Keratinocyte (primary cell): ENCODE data around the gene NFE2L3. TPM values are rescaled to one million over a fixed set of nuclear protein-coding genes. Genes with fewer than 3 reads are reported as not detected.
"Not testable (repeated sequence)": the region's sequence is repeated elsewhere in the genome, so short reads cannot be mapped to it uniquely, and the experiment has no call there.

Experiments used
- DNase-seq: peaks from one replicate; pipeline ENCODE4 v3.0.0-alpha.2; 2011; ENCODE audit warnings: low read depth, missing footprints, low spot score
- FAIRE-seq: peaks from 2 replicates; lab custom pipeline; 2011; peaks lifted over from hg19 to GRCh38; lab: Jason Lieb, UNC
- H2AFZ ChIP-seq: 2 replicates; pipeline ENCODE4 v1.6.0; 2012; ENCODE audit warnings: low read length, control low read depth, inconsistent platforms; ENCODE audit not compliant: control insufficient read depth
- H3K27ac ChIP-seq: 2 replicates; pipeline ENCODE4 v1.5.1; 2011; ENCODE audit warnings: low read length; ENCODE audit not compliant: control insufficient read depth, insufficient read depth
- H3K27me3 ChIP-seq: 3 replicates; pipeline ENCODE4 v1.6.0; 2011; ENCODE audit warnings: low read length; ENCODE audit not compliant: control insufficient read depth, insufficient read depth; ENCODE audit errors: extremely low read depth
- H3K36me3 ChIP-seq, 2 experiments: 2 replicates in 1 of 2; 3 replicates in 1 of 2; pipeline ENCODE4 v1.5.1; 2011; ENCODE audit warnings: low read length in 2 of 2, mild to moderate bottlenecking in 1 of 2; ENCODE audit not compliant: control insufficient read depth in 2 of 2, insufficient read depth in 2 of 2; ENCODE audit errors: extremely low read depth in 1 of 2
- H3K4me1 ChIP-seq: 3 replicates; pipeline ENCODE4 v1.5.1; 2011; ENCODE audit warnings: low read length; ENCODE audit not compliant: control insufficient read depth, insufficient read depth; ENCODE audit errors: extremely low read depth
- H3K4me2 ChIP-seq: 3 replicates; pipeline ENCODE4 v1.6.0; 2011; ENCODE audit warnings: low read depth, low read length; ENCODE audit not compliant: control insufficient read depth, insufficient read depth; ENCODE audit errors: extremely low read depth
- H3K4me3 ChIP-seq, 3 experiments: fragments of 200-600 bp in 1 of 3; sonication (generic) in 1 of 3; 2 replicates in 2 of 3; 3 replicates in 1 of 3; pipeline ENCODE4 v1.5.1; 2011 to 2016; ENCODE audit warnings: low read length in 3 of 3, mild to moderate bottlenecking in 3 of 3, control low read depth in 2 of 3, inconsistent platforms in 1 of 3, low read depth in 1 of 3, mixed read lengths in 1 of 3, mixed run types in 1 of 3, moderate library complexity in 1 of 3; ENCODE audit not compliant: control insufficient read depth in 2 of 3, insufficient read depth in 2 of 3; ENCODE audit errors: extremely low read depth in 1 of 3
- H3K79me2 ChIP-seq: 2 replicates; pipeline ENCODE4 v1.6.0; 2012; ENCODE audit warnings: low read length; ENCODE audit not compliant: control insufficient read depth, insufficient read depth
- H3K9ac ChIP-seq: 3 replicates; pipeline ENCODE4 v1.6.0; 2011; ENCODE audit warnings: low read length; ENCODE audit not compliant: control insufficient read depth, insufficient read depth; ENCODE audit errors: extremely low read depth
- H3K9me1 ChIP-seq: 3 replicates; pipeline ENCODE4 v1.6.0; 2011; ENCODE audit warnings: low read length; ENCODE audit not compliant: control insufficient read depth, insufficient read depth; ENCODE audit errors: extremely low read depth
- H3K9me3 ChIP-seq: 2 replicates; pipeline ENCODE4 v1.5.1; 2012; ENCODE audit warnings: low read depth, low read length; ENCODE audit not compliant: control insufficient read depth
- H4K20me1 ChIP-seq: 3 replicates; pipeline ENCODE4 v1.6.0; 2011; ENCODE audit warnings: low read length; ENCODE audit not compliant: control insufficient read depth, insufficient read depth; ENCODE audit errors: extremely low read depth
- EZH2 ChIP-seq: IDR thresholded peaks from one replicate; pipeline ENCODE4 v1.6.1; 2012; ENCODE audit warnings: inconsistent platforms, mild to moderate bottlenecking, low read length, moderate library complexity
- dilution Hi-C: fragments of 300-500 bp; cut with MboI; formaldehyde crosslinking; loops from one replicate; pipeline ENCODE4 v1.7.0; 2020; ENCODE audit warnings: low sequenced_read_pairs; ENCODE audit not compliant: extremely low pct_ligation_motif_present
- polyA plus RNA-seq, 5 experiments: library from polyadenylated mRNA; depleted of rRNA in 3 of 5; stranded (reverse) in 3 of 5; stranded (forward) in 1 of 5; unstranded in 1 of 5; fragments of >200 nt; gene quantifications; 1 replicate in 1 of 5; 2 replicates in 3 of 5; 3 replicates in 1 of 5; pipeline versions ENCODE4 v1.2.1 to v1.2.3, GENCODE V29; 2011 to 2012; ENCODE audit warnings: missing spikeins in 2 of 5, low read depth in 1 of 5, low replicate concordance in 1 of 5
- TF ChIP-seq, protein P1 (sequence below), 3 experiments: IDR thresholded peaks in 1 of 3; conservative IDR thresholded peaks in 1 of 3; optimal IDR thresholded peaks in 1 of 3; 2 replicates in 2 of 3; 3 replicates in 1 of 3; pipeline versions ENCODE3 to v1.5.1; 2011; ENCODE audit warnings: low read length in 3 of 3, mild to moderate bottlenecking in 3 of 3, moderate library complexity in 2 of 3, control low read depth in 1 of 3, inconsistent platforms in 1 of 3; ENCODE audit not compliant: insufficient read depth in 2 of 3; ENCODE audit errors: extremely low read depth in 1 of 3

NFE2L3 gene
- polyA plus RNA-seq, 1 donor (not counting 4 experiments of a cell fraction or from before 2014, with no cell fraction given) = 17.8 TPM

DNA sequence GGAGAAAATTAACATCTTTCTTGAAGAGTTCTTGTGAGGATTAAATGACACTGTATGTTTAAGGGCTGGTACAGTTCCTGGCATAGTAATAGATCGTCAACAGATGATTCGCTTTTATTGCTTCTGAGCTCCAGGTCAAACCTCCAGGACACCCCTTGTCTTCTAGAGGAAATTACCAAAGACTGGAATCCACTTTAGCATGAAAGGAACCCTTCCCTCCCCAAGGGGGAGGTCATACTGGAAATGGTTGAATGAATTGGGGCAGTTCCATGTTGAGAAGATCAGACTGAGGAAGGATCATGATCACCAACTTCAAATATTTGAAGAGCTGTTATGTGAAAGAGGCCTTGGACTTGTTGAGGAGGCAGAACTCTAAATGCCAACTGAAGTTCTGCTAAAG, 8.9 kb downstream of the NFE2L3 start:
- Histone ChIP-seq H3K79me2 (peaks cover 22% of the 10 kb centered on the region), H3K4me2 (no peak overlapping the region), H3K9me1 (no peaks in the 10 kb centered on the region), H3K9ac (no peak overlapping the region), H2AFZ (no peak overlapping the region), H3K36me3 (no peaks in the 10 kb centered on the region), H3K4me1 (peaks cover 19% of the 10 kb centered on the region), H3K27me3 (no peaks in the 10 kb centered on the region), H4K20me1 (no peaks in the 10 kb centered on the region), H3K4me3 (no peak overlapping the region), H3K9me3 (no peaks in the 10 kb centered on the region), H3K27ac (no peak overlapping the region)
- no peak for DNase-seq
- TF ChIP-seq EZH2 = no peak
- TF ChIP-seq, protein P1, sequence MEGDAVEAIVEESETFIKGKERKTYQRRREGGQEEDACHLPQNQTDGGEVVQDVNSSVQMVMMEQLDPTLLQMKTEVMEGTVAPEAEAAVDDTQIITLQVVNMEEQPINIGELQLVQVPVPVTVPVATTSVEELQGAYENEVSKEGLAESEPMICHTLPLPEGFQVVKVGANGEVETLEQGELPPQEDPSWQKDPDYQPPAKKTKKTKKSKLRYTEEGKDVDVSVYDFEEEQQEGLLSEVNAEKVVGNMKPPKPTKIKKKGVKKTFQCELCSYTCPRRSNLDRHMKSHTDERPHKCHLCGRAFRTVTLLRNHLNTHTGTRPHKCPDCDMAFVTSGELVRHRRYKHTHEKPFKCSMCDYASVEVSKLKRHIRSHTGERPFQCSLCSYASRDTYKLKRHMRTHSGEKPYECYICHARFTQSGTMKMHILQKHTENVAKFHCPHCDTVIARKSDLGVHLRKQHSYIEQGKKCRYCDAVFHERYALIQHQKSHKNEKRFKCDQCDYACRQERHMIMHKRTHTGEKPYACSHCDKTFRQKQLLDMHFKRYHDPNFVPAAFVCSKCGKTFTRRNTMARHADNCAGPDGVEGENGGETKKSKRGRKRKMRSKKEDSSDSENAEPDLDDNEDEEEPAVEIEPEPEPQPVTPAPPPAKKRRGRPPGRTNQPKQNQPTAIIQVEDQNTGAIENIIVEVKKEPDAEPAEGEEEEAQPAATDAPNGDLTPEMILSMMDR (optimal IDR thresholded peaks at IDR 0.05 in 1 of 3, IDR thresholded peaks at IDR 0.05 in 1 of 3, conservative IDR thresholded peaks at IDR 0.05 in 1 of 3; ENCODE audit: extremely low read depth in 1 of 3, insufficient read depth in 2 of 3, low read length in 3 of 3) = no peak
- FAIRE-seq = no peak
- dilution Hi-C loops = no loop called here

DNA sequence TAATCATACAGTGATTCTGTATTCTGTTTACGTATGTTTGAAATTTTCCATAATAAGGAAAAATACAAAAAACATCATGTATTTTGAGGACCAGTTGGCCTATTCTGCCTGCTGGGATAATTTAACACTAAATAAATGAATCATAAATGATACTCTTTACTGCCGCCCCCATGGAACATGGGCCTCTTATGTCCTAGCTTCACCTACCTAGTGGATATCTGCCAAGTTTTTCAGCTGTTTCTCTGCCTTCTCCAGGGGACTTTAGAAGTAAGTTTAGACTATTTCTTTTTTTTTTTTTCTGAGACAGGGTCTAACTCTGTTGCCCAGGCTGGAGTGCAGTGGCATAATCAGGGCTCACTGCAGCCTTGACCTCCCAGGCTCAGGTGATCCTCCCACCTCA, 10.4 kb downstream of the NFE2L3 start:
- peaks cover 6% of the 10 kb centered on the region for H3K4me1 ChIP-seq
- TF ChIP-seq, protein P1 (optimal IDR thresholded peaks at IDR 0.05 in 1 of 3, IDR thresholded peaks at IDR 0.05 in 1 of 3, conservative IDR thresholded peaks at IDR 0.05 in 1 of 3; ENCODE audit: extremely low read depth in 1 of 3, insufficient read depth in 2 of 3, low read length in 3 of 3) = no peak
- TF ChIP-seq EZH2 = no peak
- H2AFZ ChIP-seq = no peak overlapping the region
- no peaks in the 10 kb centered on the region for H3K27me3 ChIP-seq
- FAIRE-seq = no peak
- no peaks in the 10 kb centered on the region for H3K9me3 ChIP-seq
- no peak overlapping the region for H3K4me3 ChIP-seq
- H4K20me1 ChIP-seq = no peaks in the 10 kb centered on the region
- dilution Hi-C loops = no loop called here
- H3K36me3 ChIP-seq = no peaks in the 10 kb centered on the region
- no peak overlapping the region for H3K27ac ChIP-seq
- H3K4me2 ChIP-seq = no peak overlapping the region
- H3K9ac ChIP-seq = no peak overlapping the region
- H3K79me2 ChIP-seq = peaks cover 24% of the 10 kb centered on the region
- H3K9me1 ChIP-seq = no peaks in the 10 kb centered on the region
- no peak for DNase-seq

DNA sequence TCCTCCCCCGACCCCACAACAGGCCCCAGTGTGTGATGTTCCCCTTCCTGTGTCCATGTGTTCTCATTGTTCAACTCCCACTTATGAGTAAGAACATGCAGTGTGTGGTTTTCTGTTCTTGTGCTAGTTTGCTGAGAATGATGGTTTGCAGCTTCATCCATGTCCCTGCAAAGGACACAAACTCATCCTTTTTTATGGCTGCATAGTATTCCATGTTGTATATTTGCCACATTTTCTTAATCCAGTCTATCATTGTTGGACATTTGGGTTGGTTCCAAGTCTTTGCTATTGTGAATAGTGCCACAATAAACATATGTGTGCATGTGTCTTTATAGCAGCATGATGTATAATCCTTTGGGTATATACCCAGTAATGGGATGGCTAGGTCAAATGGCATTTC, 11.8 kb downstream of the NFE2L3 start:
- H3K4me3 ChIP-seq, H3K36me3 ChIP-seq, dilution Hi-C loops, H4K20me1 ChIP-seq, H3K27ac ChIP-seq, FAIRE-seq, H2AFZ ChIP-seq, H3K4me1 ChIP-seq, H3K4me2 ChIP-seq, H3K9ac ChIP-seq, H3K9me3 ChIP-seq, H3K9me1 ChIP-seq, H3K27me3 ChIP-seq, DNase-seq: not testable (repeated sequence)
- peaks cover 11% of the 10 kb centered on the region for H3K79me2 ChIP-seq
